WTC11 (cell line): ENCODE data around the gene ATP8B4. TPM values are rescaled to one million over a fixed set of nuclear protein-coding genes. Genes with fewer than 3 reads are reported as not detected.

Experiments
- ATAC-seq: fragments of 200-7000 bp; cut with Tn5 transposase; 2 replicates; pipeline ENCODE4 v1.10.0; 2021; ENCODE audit warnings: mild to moderate bottlenecking, moderate library complexity
- CTCF ChIA-PET: fragments of 300-600 bp; sonication (Branson Sonifier 250); formaldehyde crosslinking; loops from one replicate; lab custom pipeline; 2021; ENCODE audit warnings: antibody characterized with exemption; lab: Charles Lee
- POLR2A ChIA-PET: fragments of 350-600 bp; sonication (Branson Sonifier 250); formaldehyde crosslinking; loops from one replicate; lab custom pipeline; 2021; ENCODE audit warnings: antibody characterized with exemption; lab: Charles Lee
- DNase-seq: peaks from one replicate; pipeline ENCODE4 v3.0.0; 2021; ENCODE audit warnings: low spot score
- H3K27ac Mint-ChIP-seq: 2 replicates; pipeline ENCODE4 v1.8.0; 2021; ENCODE audit warnings: mixed read lengths
- H3K27me3 Mint-ChIP-seq: 2 replicates; pipeline ENCODE4 v1.8.0; 2021; ENCODE audit warnings: low read depth, mild to moderate bottlenecking, moderate library complexity, mixed read lengths
- H3K36me3 Mint-ChIP-seq: 2 replicates; pipeline ENCODE4 v1.8.0; 2021; ENCODE audit warnings: mixed read lengths
- H3K4me1 Mint-ChIP-seq: 2 replicates; pipeline ENCODE4 v1.8.0; 2022; ENCODE audit warnings: mixed read lengths
- H3K4me3 Mint-ChIP-seq: 2 replicates; pipeline ENCODE4 v1.8.0; 2021; ENCODE audit warnings: mild to moderate bottlenecking, moderate library complexity, mixed read lengths
- H3K9me3 Mint-ChIP-seq: 2 replicates; pipeline ENCODE4 v1.8.0; 2021; ENCODE audit warnings: mixed read lengths
- FOXJ3 ChIP-seq: sonication (generic); formaldehyde crosslinking; IDR thresholded peaks from 2 replicates; pipeline ENCODE4 v1.9.0; 2021; ENCODE audit warnings: missing genetic modification reagents, mild to moderate bottlenecking, borderline replicate concordance
- FOXP4 ChIP-seq: sonication (generic); formaldehyde crosslinking; IDR thresholded peaks from 2 replicates; pipeline ENCODE4 v1.8.0; 2022; ENCODE audit warnings: mild to moderate bottlenecking, missing genetic modification reagents
- HMGA2 ChIP-seq: fragments of 250-450 bp; sonication (Bioruptor Pico); IDR thresholded peaks from 2 replicates; pipeline ENCODE4 v1.4.0; 2021; ENCODE audit warnings: mild to moderate bottlenecking, moderate library complexity
- JUN ChIP-seq: sonication (generic); formaldehyde crosslinking; IDR thresholded peaks from 2 replicates; pipeline ENCODE4 v1.8.0; 2023; ENCODE audit warnings: mild to moderate bottlenecking, missing genetic modification reagents
- MYBL2 ChIP-seq: sonication (generic); formaldehyde crosslinking; IDR thresholded peaks from 2 replicates; pipeline ENCODE4 v1.8.1; 2023; ENCODE audit warnings: mild to moderate bottlenecking, moderate library complexity, missing genetic modification reagents
- NFATC4 ChIP-seq: fragments of 250-450 bp; sonication (Bioruptor Pico); IDR thresholded peaks from 2 replicates; pipeline ENCODE4 v1.9.0; 2021; ENCODE audit warnings: mild to moderate bottlenecking
- NFYB ChIP-seq: sonication (generic); formaldehyde crosslinking; conservative IDR thresholded peaks from 2 replicates; pipeline ENCODE4 v1.8.0; 2022; ENCODE audit warnings: low read depth, missing genetic modification reagents
- RORB ChIP-seq: fragments of 250-450 bp; sonication (Bioruptor Pico); IDR thresholded peaks from 2 replicates; pipeline ENCODE4 v1.9.0; 2021; ENCODE audit warnings: mild to moderate bottlenecking
- ZNF121 ChIP-seq: sonication (generic); formaldehyde crosslinking; IDR thresholded peaks from 2 replicates; pipeline ENCODE4 v1.8.0; 2023; ENCODE audit warnings: missing genetic modification reagents
- ZNF138 ChIP-seq: sonication (generic); formaldehyde crosslinking; conservative IDR thresholded peaks from 2 replicates; pipeline ENCODE4 v1.8.1; 2022; ENCODE audit warnings: mild to moderate bottlenecking, moderate library complexity, missing genetic modification reagents
- ZNF219 ChIP-seq: sonication (generic); formaldehyde crosslinking; IDR thresholded peaks from 2 replicates; pipeline ENCODE4 v1.8.0; 2023; ENCODE audit warnings: missing genetic modification reagents, mild to moderate bottlenecking, borderline replicate concordance
- ZNF281 ChIP-seq: sonication (generic); formaldehyde crosslinking; IDR thresholded peaks from 2 replicates; pipeline ENCODE4 v1.8.0; 2023; ENCODE audit warnings: mild to moderate bottlenecking, missing genetic modification reagents
- ZNF416 ChIP-seq: fragments of 250-450 bp; sonication (Bioruptor Pico); IDR thresholded peaks from 2 replicates; pipeline ENCODE4 v1.9.0; 2021; ENCODE audit warnings: mild to moderate bottlenecking, inconsistent platforms
- total RNA-seq: library from RNA; stranded (reverse); gene quantifications from 3 replicates; pipeline ENCODE4 v1.2.3, GENCODE V29; 2021
- TF ChIP-seq, protein P1 (sequence below): sonication (generic); formaldehyde crosslinking; IDR thresholded peaks from 2 replicates; pipeline ENCODE4 v1.8.1; 2023; ENCODE audit warnings: mild to moderate bottlenecking, missing genetic modification reagents
- TF ChIP-seq, protein P2 (sequence below): fragments of 200-600 bp; IDR thresholded peaks from 2 replicates; pipeline ENCODE4 v1.8.0; 2022; ENCODE audit warnings: antibody characterized with exemption
- TF ChIP-seq, protein P3 (sequence below): sonication (generic); formaldehyde crosslinking; IDR thresholded peaks from 2 replicates; pipeline ENCODE4 v1.8.1; 2022; ENCODE audit warnings: low read depth, mild to moderate bottlenecking, moderate library complexity, missing genetic modification reagents, borderline replicate concordance

ATP8B4 gene
- total RNA-seq, 1 experiment from 2014 or later, result 0.37 TPM

GRCh38 chr15:49987198-49987785 is 131.7 kb downstream of the ATP8B4 start:
- CTCF ChIA-PET, result interaction anchor here (1.2 kb wide), 1 partner anchor 111 kb away, joined by 7 read pairs; no protein-coding TSS in a partner anchor

DNA sequence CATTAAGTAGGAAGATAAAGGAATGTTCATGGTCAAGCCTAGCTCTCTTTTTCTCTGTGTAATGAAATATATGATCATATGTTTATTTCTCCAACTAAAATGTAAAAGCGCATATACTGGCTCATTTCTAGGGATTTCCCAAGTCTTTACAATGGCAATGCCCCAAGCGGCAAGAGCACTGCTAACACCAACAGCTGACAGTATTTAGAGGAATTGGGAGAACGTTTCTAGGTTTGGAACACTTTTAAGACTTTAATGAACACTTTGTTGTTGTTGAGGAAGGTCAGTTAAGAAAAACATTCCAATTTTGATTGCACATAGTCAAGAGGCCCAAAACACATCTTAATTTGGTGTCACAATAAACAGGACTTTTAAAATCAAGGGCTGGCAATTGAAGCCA is 132.7 kb downstream of the ATP8B4 start:
- Mint-ChIP-seq H3K4me1 (no peaks in the 10 kb centered on the region), H3K9me3 (no peaks in the 10 kb centered on the region), H3K27me3 (no peaks in the 10 kb centered on the region), H3K36me3 (no peaks in the 10 kb centered on the region), H3K27ac (no peak overlapping the region), H3K4me3 (no peak overlapping the region)
- no peak for DNase-seq
- ChIA-PET CTCF (no interaction called here), POLR2A (no interaction called here)
- no peak for ATAC-seq
- no peak for TF ChIP-seq JUN
- TF ChIP-seq, protein P1, sequence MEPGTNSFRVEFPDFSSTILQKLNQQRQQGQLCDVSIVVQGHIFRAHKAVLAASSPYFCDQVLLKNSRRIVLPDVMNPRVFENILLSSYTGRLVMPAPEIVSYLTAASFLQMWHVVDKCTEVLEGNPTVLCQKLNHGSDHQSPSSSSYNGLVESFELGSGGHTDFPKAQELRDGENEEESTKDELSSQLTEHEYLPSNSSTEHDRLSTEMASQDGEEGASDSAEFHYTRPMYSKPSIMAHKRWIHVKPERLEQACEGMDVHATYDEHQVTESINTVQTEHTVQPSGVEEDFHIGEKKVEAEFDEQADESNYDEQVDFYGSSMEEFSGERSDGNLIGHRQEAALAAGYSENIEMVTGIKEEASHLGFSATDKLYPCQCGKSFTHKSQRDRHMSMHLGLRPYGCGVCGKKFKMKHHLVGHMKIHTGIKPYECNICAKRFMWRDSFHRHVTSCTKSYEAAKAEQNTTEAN, result no peak
- TF ChIP-seq, protein P2, sequence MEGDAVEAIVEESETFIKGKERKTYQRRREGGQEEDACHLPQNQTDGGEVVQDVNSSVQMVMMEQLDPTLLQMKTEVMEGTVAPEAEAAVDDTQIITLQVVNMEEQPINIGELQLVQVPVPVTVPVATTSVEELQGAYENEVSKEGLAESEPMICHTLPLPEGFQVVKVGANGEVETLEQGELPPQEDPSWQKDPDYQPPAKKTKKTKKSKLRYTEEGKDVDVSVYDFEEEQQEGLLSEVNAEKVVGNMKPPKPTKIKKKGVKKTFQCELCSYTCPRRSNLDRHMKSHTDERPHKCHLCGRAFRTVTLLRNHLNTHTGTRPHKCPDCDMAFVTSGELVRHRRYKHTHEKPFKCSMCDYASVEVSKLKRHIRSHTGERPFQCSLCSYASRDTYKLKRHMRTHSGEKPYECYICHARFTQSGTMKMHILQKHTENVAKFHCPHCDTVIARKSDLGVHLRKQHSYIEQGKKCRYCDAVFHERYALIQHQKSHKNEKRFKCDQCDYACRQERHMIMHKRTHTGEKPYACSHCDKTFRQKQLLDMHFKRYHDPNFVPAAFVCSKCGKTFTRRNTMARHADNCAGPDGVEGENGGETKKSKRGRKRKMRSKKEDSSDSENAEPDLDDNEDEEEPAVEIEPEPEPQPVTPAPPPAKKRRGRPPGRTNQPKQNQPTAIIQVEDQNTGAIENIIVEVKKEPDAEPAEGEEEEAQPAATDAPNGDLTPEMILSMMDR, result no peak
- TF ChIP-seq RORB (CRISPR knock-in tag), result no peak
- TF ChIP-seq NFYB (CRISPR knock-in tag), result no peak
- TF ChIP-seq ZNF219 (CRISPR knock-in tag), result no peak
- TF ChIP-seq FOXJ3 (CRISPR knock-in tag), result no peak
- TF ChIP-seq ZNF416 (CRISPR knock-in tag), result no peak
- no peak for TF ChIP-seq ZNF138 (CRISPR knock-in tag)
- TF ChIP-seq ZNF121 (CRISPR knock-in tag), result no peak
- no peak for TF ChIP-seq MYBL2 (CRISPR knock-in tag)
- TF ChIP-seq, protein P3, sequence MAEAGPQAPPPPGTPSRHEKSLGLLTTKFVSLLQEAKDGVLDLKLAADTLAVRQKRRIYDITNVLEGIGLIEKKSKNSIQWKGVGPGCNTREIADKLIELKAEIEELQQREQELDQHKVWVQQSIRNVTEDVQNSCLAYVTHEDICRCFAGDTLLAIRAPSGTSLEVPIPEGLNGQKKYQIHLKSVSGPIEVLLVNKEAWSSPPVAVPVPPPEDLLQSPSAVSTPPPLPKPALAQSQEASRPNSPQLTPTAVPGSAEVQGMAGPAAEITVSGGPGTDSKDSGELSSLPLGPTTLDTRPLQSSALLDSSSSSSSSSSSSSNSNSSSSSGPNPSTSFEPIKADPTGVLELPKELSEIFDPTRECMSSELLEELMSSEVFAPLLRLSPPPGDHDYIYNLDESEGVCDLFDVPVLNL (CRISPR knock-in tag), result no peak
- no peak for TF ChIP-seq NFATC4 (CRISPR knock-in tag)

More at GRCh38 chr15:49987198-49987785, 131.7 kb downstream of the ATP8B4 start:
- H3K4me1 Mint-ChIP-seq, result no peaks in the 10 kb centered on the region
- no peaks in the 10 kb centered on the region for H3K36me3 Mint-ChIP-seq
- H3K27ac Mint-ChIP-seq, result no peak overlapping the region
- TF ChIP-seq, protein P1, result no peak
- TF ChIP-seq, protein P3 (CRISPR knock-in tag), result no peak
- TF ChIP-seq ZNF281 (no peak), HMGA2 (CRISPR knock-in tag) (no peak), RORB (CRISPR knock-in tag) (no peak), FOXP4 (CRISPR knock-in tag) (no peak), ZNF416 (CRISPR knock-in tag) (no peak)
- H3K27me3 Mint-ChIP-seq, result no peaks in the 10 kb centered on the region
- ATAC-seq (no peak), DNase-seq (no peak)
- POLR2A ChIA-PET, result no interaction called here
- no peaks in the 10 kb centered on the region for H3K9me3 Mint-ChIP-seq
- no peak overlapping the region for H3K4me3 Mint-ChIP-seq
